ENCODE data around the gene DDX53.

DDX53 gene

GRCh38 chrX:22999696-23000223 lies at the start of gene DDX53:
Gene DDX53, plus strand, starts transcription at chrX:22999960. Its CDS starts 98 bp downstream, at chrX:23000058.
- no peak for DNase-seq

GRCh38 chrX:22950269-22951266 lies 49.2 kb upstream of the DDX53 start:
- no peak for DNase-seq

- no peak for DNase-seq
Measured at GRCh38 chrX:22952010-22952409, 47.8 kb upstream of the DDX53 start.

DNA sequence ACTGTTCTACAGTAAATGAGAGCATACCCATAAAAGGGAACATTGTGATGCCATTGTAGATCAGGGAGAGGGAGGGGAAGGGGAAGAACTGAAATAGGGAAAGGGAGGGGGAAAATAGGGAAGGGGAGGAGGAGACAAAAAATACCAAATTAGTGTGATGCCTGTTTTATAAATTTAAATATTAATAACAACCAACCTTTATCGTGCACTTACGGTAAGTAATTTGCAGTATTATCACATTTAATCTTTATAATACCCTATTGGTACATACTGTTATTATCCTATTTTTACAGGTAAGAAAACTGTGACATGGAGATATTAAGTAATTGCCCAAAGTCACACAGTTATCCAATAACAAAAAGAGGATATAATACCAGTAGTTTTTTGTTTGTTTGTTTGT lies 41.5 kb upstream of the DDX53 start:
- DNase-seq = no peak

- no peak for DNase-seq
Measured at GRCh38 chrX:22959204-22959920, 40.4 kb upstream of the DDX53 start.

DNA sequence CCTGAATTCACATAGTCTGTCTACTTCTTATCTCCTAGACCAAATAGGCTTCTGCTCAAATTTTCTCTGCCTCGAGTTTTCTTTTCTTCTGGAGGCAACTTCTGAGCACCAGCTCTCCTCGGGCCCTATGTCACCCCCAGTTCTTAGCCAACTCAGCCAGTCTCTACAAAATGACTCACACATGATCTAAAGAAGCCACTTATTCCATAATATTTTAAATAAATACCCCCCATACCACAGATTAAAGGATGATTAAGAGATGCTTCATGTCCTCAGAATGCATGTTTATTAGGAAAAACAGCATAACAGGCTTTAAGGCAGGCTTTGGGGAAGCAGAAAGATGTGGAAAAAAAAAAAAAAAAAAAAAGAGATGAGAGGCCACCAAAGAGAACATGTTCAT lies 36.6 kb upstream of the DDX53 start:
- no peak for DNase-seq

GRCh38 chrX:22968494-22968893 lies 31.3 kb upstream of the DDX53 start:
- no peak for DNase-seq

GRCh38 chrX:22969411-22969810 lies 30.3 kb upstream of the DDX53 start:
- no peak for DNase-seq

DNA sequence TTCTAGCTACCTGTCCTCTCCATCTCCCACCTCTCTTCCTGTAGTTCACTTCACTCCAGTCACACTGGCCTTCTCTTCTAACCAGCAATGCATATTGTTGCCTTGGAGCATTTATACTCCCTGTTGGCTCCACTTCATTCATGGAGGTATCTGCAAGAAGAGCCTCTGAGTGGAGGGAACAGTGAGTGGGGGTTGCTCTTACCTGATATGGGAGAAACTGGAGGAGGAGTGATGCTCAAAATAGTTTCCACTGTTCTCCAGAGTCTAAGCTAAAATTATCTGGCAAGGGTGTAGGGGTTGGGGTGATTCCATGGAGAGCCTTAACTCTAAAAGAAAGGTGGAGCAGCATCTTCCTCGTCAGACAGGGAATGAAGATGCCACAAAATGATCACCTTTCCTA lies 28.9 kb upstream of the DDX53 start:
- DNase-seq = no peak

- DNase-seq = no peak
Measured at GRCh38 chrX:22974616-22975015, 25.1 kb upstream of the DDX53 start.

GRCh38 chrX:22975786-22976185 lies 24.0 kb upstream of the DDX53 start:
- DNase-seq = no peak

DNA sequence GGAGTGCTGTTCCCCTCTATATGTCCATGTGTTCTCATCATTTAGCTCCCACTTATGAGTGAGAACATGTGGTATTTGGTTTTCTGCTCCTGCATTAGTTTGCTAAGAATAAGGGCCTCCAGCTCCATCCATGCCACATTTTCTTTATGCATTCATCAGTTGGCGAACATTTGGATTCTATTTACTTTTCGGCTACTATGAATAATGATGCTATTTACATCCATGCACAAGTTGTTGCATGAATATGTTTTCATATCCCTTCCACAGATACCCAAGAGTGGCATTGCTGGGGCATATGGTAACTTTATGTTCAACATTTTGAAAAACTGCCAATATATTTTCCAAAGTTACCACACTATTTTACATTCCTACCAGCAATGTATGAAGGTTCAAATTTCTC lies 13.8 kb upstream of the DDX53 start:
- no peak for DNase-seq

GRCh38 chrX:22987452-22987851 lies 12.3 kb upstream of the DDX53 start:
- DNase-seq = no peak

DNA sequence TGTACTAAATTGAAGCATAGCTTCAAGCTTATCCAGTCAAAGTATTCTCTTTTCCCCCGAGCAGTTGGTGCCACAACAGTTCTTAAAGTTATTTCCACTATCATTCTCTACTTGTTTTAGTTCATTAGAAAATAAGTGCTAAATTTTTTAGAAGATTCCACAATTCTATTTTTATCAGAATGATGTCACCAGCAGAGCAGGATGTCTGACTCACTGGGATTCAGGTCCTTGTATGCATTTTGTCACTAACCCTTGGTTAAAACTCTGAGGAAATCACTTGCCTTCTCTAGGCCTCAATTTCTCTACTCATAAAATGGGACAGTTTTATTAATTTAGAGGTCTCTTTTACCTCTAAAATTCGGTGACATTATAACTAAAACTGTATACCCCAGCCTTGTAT lies 3.4 kb downstream of the DDX53 start:
- DNase-seq = no peak

DNA sequence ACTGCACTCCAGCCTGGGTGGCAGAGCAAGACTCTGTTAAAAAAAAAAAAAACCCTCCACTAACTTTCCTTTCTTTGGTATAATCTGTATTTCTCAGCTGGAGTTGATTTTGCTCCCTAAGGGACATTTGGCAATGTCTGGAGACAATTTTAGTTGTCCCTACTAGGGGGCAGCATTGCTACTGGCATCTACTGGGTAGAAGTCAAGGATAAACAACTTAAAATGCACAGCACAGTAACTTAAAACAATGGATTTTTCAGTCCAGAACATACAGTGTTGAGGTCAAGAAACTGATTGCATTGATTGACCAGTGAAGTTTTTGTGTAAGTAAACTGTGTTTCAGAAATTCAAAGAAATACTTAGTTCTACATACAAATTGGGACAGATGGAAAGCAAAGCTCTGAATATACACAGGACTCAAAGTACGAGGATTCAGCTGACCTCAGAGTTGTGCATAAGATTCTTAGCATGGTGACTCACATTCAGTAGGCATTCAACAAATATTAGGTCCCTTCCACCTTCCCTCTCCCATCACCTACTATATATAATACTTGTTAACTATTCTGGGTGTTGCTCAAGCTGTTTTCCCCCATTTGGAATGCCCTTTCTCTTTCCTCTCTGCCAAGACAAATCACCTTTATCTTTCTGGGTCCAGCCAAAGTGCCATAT lies 8.8 kb downstream of the DDX53 start:
- DNase-seq = no peak

DNA sequence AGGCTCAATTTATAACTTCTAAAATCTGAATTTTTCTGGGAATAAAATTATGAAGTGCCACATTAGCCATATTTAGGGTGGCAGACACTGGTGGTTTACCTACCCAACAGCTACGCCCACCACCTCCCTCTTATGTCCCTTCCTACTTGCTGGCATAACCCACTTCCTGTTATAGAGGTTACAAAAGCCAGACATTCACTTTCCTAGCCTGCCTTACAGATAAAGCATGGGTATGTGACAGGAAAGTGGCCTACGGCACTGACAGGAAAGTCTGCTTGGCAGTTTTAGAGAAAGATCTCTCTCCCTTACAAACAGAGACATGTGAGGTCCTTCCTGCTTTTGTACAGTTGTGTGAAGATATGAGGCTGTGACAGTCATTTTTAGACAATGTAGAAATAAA lies 12.4 kb downstream of the DDX53 start:
- no peak for DNase-seq

DNA sequence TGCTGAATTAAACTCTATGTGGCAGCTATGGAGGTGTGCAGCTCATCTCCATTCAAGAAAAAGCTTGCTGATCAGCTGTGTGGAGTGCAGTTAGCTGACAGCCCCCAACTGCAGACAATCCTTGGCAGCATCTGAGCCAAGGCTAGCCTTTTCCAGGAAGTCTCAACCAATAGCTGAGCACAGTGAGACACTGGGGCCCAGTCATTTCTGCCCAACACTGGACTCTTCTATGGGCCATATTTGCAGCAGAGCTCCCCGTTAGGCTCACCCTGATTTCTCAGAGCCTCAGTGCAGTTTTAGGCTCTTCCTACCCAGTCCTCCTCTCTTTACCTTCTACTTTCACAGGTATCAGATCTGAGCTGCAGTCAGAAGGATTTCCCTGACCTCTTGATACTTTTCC lies 12.9 kb downstream of the DDX53 start:
- no peak for DNase-seq

- no peak for DNase-seq
Measured at GRCh38 chrX:23013366-23013765, 13.6 kb downstream of the DDX53 start.

- no peak for DNase-seq
Measured at GRCh38 chrX:23031600-23031999, 31.8 kb downstream of the DDX53 start.

DNA sequence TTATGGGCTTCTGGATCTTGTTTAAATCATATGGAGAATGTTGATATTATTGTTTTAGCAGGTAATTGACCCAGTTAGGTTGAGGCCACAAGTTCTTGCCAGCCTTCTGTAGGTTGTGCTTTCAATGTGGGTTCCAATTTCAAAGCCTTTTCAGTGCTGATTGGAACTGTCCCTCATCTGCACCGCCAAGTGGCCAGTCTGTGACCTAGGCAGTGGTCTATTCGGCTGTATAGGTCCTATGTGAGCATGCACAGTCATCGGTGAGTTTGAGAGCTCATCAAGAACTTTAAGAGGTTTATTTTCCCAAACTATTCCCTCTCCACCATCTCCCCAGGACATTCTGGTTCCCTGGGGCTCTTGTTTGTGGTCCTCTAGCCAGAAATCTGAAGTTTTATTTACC lies 35.7 kb downstream of the DDX53 start:
- DNase-seq = no peak

- DNase-seq = no peak
Measured at GRCh38 chrX:23046443-23046842, 46.7 kb downstream of the DDX53 start.

GRCh38 chrX:23048806-23049573 lies 49.2 kb downstream of the DDX53 start:
- DNase-seq = no peak
